H9 (cell line): ENCODE measurements around the gene PAFAH1B1. TPM values are rescaled to one million over a fixed set of nuclear protein-coding genes. Genes with fewer than 3 reads are reported as not detected.

Experiments used
- DNase-seq: peaks from one replicate; pipeline ENCODE4 v3.0.0-alpha.2; 2017
- H2AFZ ChIP-seq: one replicate; pipeline ENCODE4 v1.6.1; 2013; ENCODE audit warnings: mild to moderate bottlenecking, low read length, control low read depth, moderate library complexity
- H2AK5ac ChIP-seq: 2 replicates; pipeline ENCODE4 v1.6.1; 2013; ENCODE audit warnings: low read length, control low read depth, mixed read lengths; ENCODE audit not compliant: insufficient read length
- H2BK120ac ChIP-seq: one replicate; pipeline ENCODE4 v1.6.1; 2013; ENCODE audit warnings: low read depth, mild to moderate bottlenecking, low read length, control low read depth, inconsistent platforms; ENCODE audit not compliant: poor library complexity, severe bottlenecking
- H2BK12ac ChIP-seq: 2 replicates; pipeline ENCODE4 v1.6.1; 2013; ENCODE audit warnings: low read length, control low read depth, mixed read lengths, low read depth; ENCODE audit not compliant: insufficient read length
- H2BK15ac ChIP-seq: 2 replicates; pipeline ENCODE4 v1.6.1; 2013; ENCODE audit warnings: low read depth, low read length, control low read depth
- H2BK20ac ChIP-seq: one replicate; pipeline ENCODE4 v1.6.1; 2013; ENCODE audit warnings: low read depth, mild to moderate bottlenecking, low read length, control low read depth, inconsistent platforms; ENCODE audit not compliant: poor library complexity, severe bottlenecking
- H2BK5ac ChIP-seq: 2 replicates; pipeline ENCODE4 v1.6.1; 2013; ENCODE audit warnings: low read length, control low read depth, mixed read lengths; ENCODE audit not compliant: insufficient read length
- H3K14ac ChIP-seq: 2 replicates; pipeline ENCODE4 v1.6.1; 2013; ENCODE audit warnings: low read length, control low read depth; ENCODE audit not compliant: insufficient read depth
- H3K18ac ChIP-seq: 2 replicates; pipeline ENCODE4 v1.6.1; 2013; ENCODE audit warnings: low read depth, mild to moderate bottlenecking, mixed read lengths, low read length, control low read depth; ENCODE audit not compliant: insufficient read length
- H3K23ac ChIP-seq: 2 replicates; pipeline ENCODE4 v1.6.1; 2013; ENCODE audit warnings: low read length, control low read depth, mixed read lengths, low read depth; ENCODE audit not compliant: insufficient read length
- H3K23me2 ChIP-seq: 2 replicates; pipeline ENCODE4 v1.6.1; 2013; ENCODE audit warnings: low read depth, mild to moderate bottlenecking, mixed read lengths, low read length, control low read depth; ENCODE audit not compliant: insufficient read length, poor library complexity, severe bottlenecking
- H3K27ac ChIP-seq: 2 replicates; pipeline ENCODE4 v1.5.1; 2013; ENCODE audit warnings: low read length, control low read depth, mixed read lengths, low read depth; ENCODE audit not compliant: insufficient read length
- H3K27me3 ChIP-seq: 2 replicates; pipeline ENCODE4 v1.6.1; 2013; ENCODE audit warnings: low read length, control low read depth, inconsistent platforms; ENCODE audit not compliant: insufficient read depth
- H3K4ac ChIP-seq: 2 replicates; pipeline ENCODE4 v1.6.1; 2013; ENCODE audit warnings: low read depth, mild to moderate bottlenecking, control low read depth, inconsistent platforms, low read length, moderate library complexity
- H3K4me1 ChIP-seq: 2 replicates; pipeline ENCODE4 v1.6.1; 2013; ENCODE audit warnings: low read length, control low read depth, inconsistent platforms; ENCODE audit not compliant: insufficient read depth
- H3K4me2 ChIP-seq: 2 replicates; pipeline ENCODE4 v1.6.1; 2013; ENCODE audit warnings: low read length, control low read depth, mixed read lengths; ENCODE audit not compliant: insufficient read length, insufficient read depth
- H3K56ac ChIP-seq: 2 replicates; pipeline ENCODE4 v1.6.1; 2013; ENCODE audit warnings: low read depth, mild to moderate bottlenecking, mixed read lengths, low read length, control low read depth; ENCODE audit not compliant: insufficient read length
- H3K79me1 ChIP-seq: 2 replicates; pipeline ENCODE4 v1.6.1; 2013; ENCODE audit warnings: low read depth, mild to moderate bottlenecking, moderate library complexity, low read length, control low read depth, inconsistent platforms; ENCODE audit not compliant: insufficient read depth, poor library complexity, severe bottlenecking
- H3K79me2 ChIP-seq: 2 replicates; pipeline ENCODE4 v1.6.1; 2013; ENCODE audit warnings: low read length, control low read depth, inconsistent platforms; ENCODE audit not compliant: insufficient read depth
- H3K9ac ChIP-seq: 2 replicates; pipeline ENCODE4 v1.6.1; 2013; ENCODE audit warnings: low read length, control low read depth, mixed read lengths; ENCODE audit not compliant: insufficient read length; ENCODE audit errors: extremely low read depth
- H3K9me3 ChIP-seq: one replicate; pipeline ENCODE4 v1.6.1; 2013; ENCODE audit warnings: low read depth, low read length, inconsistent platforms; ENCODE audit not compliant: control insufficient read depth
- H3T11ph ChIP-seq: one replicate; pipeline ENCODE4 v1.6.1; 2013; ENCODE audit warnings: mild to moderate bottlenecking, low read length, control low read depth, inconsistent platforms
- H4K20me1 ChIP-seq: one replicate; pipeline ENCODE4 v1.6.1; 2013; ENCODE audit not compliant: control insufficient read depth, insufficient read length, insufficient read depth
- H4K5ac ChIP-seq: 2 replicates; pipeline ENCODE4 v1.6.1; 2013; ENCODE audit warnings: low read depth, mild to moderate bottlenecking, mixed read lengths, low read length, control low read depth; ENCODE audit not compliant: insufficient read length
- H4K8ac ChIP-seq: replicated peaks from 2 replicates; pipeline ENCODE4 v1.6.1; 2013; ENCODE audit warnings: low read length, control low read depth, mixed read lengths, low read depth; ENCODE audit not compliant: insufficient read length
- H4K91ac ChIP-seq: 2 replicates; pipeline ENCODE4 v1.6.1; 2013; ENCODE audit warnings: low read depth, mild to moderate bottlenecking, moderate library complexity, mixed read lengths, low read length, control low read depth; ENCODE audit not compliant: insufficient read length
- H3K27ac Mint-ChIP-seq, 3 experiments: 2 replicates in 2 of 3; 3 replicates in 1 of 3; pipeline ENCODE4 v1.8.0; 2020 to 2021; ENCODE audit warnings: mixed read lengths in 3 of 3, mild to moderate bottlenecking in 1 of 3, moderate library complexity in 1 of 3
- H3K27me3 Mint-ChIP-seq: 2 replicates; pipeline ENCODE4 v1.8.0; 2021; ENCODE audit warnings: low read depth, mild to moderate bottlenecking, moderate library complexity, mixed read lengths
- H3K36me3 Mint-ChIP-seq, 3 experiments: 2 replicates in 2 of 3; 3 replicates in 1 of 3; pipeline ENCODE4 v1.8.0; 2020 to 2021; ENCODE audit warnings: low read depth in 3 of 3, mixed read lengths in 3 of 3; ENCODE audit not compliant: insufficient read depth in 1 of 3
- H3K4me1 Mint-ChIP-seq, 2 experiments: 2 replicates each; pipeline ENCODE4 v1.8.0; 2020; ENCODE audit warnings: mixed read lengths in 2 of 2
- H3K4me3 Mint-ChIP-seq, 2 experiments: 2 replicates in 1 of 2; 3 replicates in 1 of 2; pipeline ENCODE4 v1.8.0; 2020 to 2021; ENCODE audit warnings: mild to moderate bottlenecking in 2 of 2, mixed read lengths in 2 of 2, moderate library complexity in 1 of 2
- H3K9me3 Mint-ChIP-seq, 2 experiments: 2 replicates in 1 of 2; 3 replicates in 1 of 2; pipeline ENCODE4 v1.8.0; 2020; ENCODE audit warnings: mild to moderate bottlenecking in 2 of 2, mixed read lengths in 2 of 2, moderate library complexity in 1 of 2
- WGBS: extraction: QIAGEN DNeasy Blood & Tissue Kit; methylation state at CpG from one replicate; pipeline ENCODE4 v1.1.7; 2013; ENCODE audit warnings: missing lambda C conversion rate, low lambda C conversion rate, mixed read lengths; ENCODE audit not compliant: insufficient read length; ENCODE audit errors: extremely low coverage; 5-methylcytosine and 5-hydroxymethylcytosine counted together
- total RNA-seq: library from RNA; stranded (reverse); gene quantifications from 2 replicates; pipeline ENCODE4 v1.2.1, GENCODE V29; 2021
- TF ChIP-seq, protein P1 (sequence below): fragments of 200-600 bp; sonication (generic); conservative IDR thresholded peaks from 3 replicates; pipeline ENCODE4 v1.8.0; 2021; ENCODE audit warnings: antibody characterized with exemption, mild to moderate bottlenecking

Gene PAFAH1B1
- total RNA-seq, 1 experiment from 2014 or later, result 134 TPM

DNA sequence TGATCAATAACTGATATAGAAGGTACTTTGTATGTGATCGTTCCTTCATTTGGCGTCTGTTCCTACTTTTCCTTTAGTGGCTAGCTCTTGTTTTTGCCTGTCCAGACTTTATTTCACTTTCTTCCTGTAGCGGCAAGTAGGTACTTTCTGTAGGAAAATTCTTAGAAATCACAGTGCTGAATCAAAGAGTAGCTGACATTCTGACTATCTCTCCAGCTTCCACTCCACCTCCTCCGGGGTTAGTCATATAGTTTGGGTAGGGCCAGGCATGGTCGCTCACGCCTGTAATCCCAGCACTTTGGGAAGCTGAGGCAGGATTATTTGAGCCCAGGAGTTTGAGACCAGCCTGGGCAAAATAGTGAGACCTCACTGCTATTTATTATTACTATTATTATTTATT, 29.9 kb upstream of the PAFAH1B1 start:
- H4K5ac ChIP-seq, result no peak overlapping the region
- H3K27me3 Mint-ChIP-seq, result peaks cover 3% of the 10 kb centered on the region
- no peak overlapping the region for H3K14ac ChIP-seq
- no peak for DNase-seq
- H3K27me3 ChIP-seq, result no peaks in the 10 kb centered on the region
- no peaks in the 10 kb centered on the region for H4K20me1 ChIP-seq
- H3K4me3 Mint-ChIP-seq, result no peak overlapping the region
- TF ChIP-seq, protein P1, sequence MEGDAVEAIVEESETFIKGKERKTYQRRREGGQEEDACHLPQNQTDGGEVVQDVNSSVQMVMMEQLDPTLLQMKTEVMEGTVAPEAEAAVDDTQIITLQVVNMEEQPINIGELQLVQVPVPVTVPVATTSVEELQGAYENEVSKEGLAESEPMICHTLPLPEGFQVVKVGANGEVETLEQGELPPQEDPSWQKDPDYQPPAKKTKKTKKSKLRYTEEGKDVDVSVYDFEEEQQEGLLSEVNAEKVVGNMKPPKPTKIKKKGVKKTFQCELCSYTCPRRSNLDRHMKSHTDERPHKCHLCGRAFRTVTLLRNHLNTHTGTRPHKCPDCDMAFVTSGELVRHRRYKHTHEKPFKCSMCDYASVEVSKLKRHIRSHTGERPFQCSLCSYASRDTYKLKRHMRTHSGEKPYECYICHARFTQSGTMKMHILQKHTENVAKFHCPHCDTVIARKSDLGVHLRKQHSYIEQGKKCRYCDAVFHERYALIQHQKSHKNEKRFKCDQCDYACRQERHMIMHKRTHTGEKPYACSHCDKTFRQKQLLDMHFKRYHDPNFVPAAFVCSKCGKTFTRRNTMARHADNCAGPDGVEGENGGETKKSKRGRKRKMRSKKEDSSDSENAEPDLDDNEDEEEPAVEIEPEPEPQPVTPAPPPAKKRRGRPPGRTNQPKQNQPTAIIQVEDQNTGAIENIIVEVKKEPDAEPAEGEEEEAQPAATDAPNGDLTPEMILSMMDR, result no peak
- no peak overlapping the region for H3K9ac ChIP-seq
- H3K36me3 Mint-ChIP-seq, result peaks cover 8 to 13% (median 10%) of the 10 kb centered on the region in 3 experiments; a peak in 4 of 7 replicates
- H2BK5ac ChIP-seq, result no peak overlapping the region
- no peak overlapping the region for H3K23ac ChIP-seq
- no peak overlapping the region for H3K27ac ChIP-seq
- no peaks in the 10 kb centered on the region for H3K79me1 ChIP-seq
- H3K27ac Mint-ChIP-seq, result peak overlapping the region in 1 of 3 experiments; percentile 38; a peak in 2 of 7 replicates
- no peak overlapping the region for H2BK15ac ChIP-seq
- no peaks in the 10 kb centered on the region for H3K4me1 ChIP-seq
- H2BK20ac ChIP-seq, result no peak overlapping the region
- peaks cover 21 to 22% of the 10 kb centered on the region in 2 experiments for H3K9me3 Mint-ChIP-seq
- H3K4me1 Mint-ChIP-seq, result peaks cover 5 to 6% of the 10 kb centered on the region in 2 experiments
- H4K91ac ChIP-seq, result no peak overlapping the region
- no peak overlapping the region for H2BK120ac ChIP-seq
- no peaks in the 10 kb centered on the region for H3K79me2 ChIP-seq
- H3K23me2 ChIP-seq, result no peaks in the 10 kb centered on the region
- no peaks in the 10 kb centered on the region for H3K9me3 ChIP-seq
- no peak overlapping the region for H3K4ac ChIP-seq
- H3T11ph ChIP-seq, result no peak overlapping the region
- no peak overlapping the region for H3K56ac ChIP-seq
- WGBS, result no CpG with 5 or more reads among the region's 6 CpGs
- H4K8ac ChIP-seq, result no peak overlapping the region
- H3K18ac ChIP-seq, result no peak overlapping the region
- no peak overlapping the region for H2BK12ac ChIP-seq
- H2AK5ac ChIP-seq, result no peak overlapping the region
- no peak overlapping the region for H2AFZ ChIP-seq
- no peak overlapping the region for H3K4me2 ChIP-seq
